ENCODE measurements around the gene CSRNP3.

CSRNP3 gene

GRCh38 chr2:165699946-165700345, 230.4 kb downstream of the CSRNP3 start:
- no peak for TF ChIP-seq EZH2phosphoT487 (IDR thresholded peaks at IDR 0.05; ENCODE audit: borderline replicate concordance)
- TF ChIP-seq, protein P1, sequence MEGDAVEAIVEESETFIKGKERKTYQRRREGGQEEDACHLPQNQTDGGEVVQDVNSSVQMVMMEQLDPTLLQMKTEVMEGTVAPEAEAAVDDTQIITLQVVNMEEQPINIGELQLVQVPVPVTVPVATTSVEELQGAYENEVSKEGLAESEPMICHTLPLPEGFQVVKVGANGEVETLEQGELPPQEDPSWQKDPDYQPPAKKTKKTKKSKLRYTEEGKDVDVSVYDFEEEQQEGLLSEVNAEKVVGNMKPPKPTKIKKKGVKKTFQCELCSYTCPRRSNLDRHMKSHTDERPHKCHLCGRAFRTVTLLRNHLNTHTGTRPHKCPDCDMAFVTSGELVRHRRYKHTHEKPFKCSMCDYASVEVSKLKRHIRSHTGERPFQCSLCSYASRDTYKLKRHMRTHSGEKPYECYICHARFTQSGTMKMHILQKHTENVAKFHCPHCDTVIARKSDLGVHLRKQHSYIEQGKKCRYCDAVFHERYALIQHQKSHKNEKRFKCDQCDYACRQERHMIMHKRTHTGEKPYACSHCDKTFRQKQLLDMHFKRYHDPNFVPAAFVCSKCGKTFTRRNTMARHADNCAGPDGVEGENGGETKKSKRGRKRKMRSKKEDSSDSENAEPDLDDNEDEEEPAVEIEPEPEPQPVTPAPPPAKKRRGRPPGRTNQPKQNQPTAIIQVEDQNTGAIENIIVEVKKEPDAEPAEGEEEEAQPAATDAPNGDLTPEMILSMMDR (conservative IDR thresholded peaks at IDR 0.05; ENCODE audit: low read length): no peak

GRCh38 chr2:165700531-165700930, 231.0 kb downstream of the CSRNP3 start:
- H3K27me3 ChIP-seq (ENCODE audit: insufficient read depth, low read length, poor library complexity, severe bottlenecking): no peaks in the 10 kb centered on the region
- H3K4me3 ChIP-seq (ENCODE audit: low read length, poor library complexity, severe bottlenecking): no peak overlapping the region
- H3K4me2 ChIP-seq (ENCODE audit: low read depth, low read length, poor library complexity, severe bottlenecking): no peak overlapping the region

More at GRCh38 chr2:165699946-165700345, 230.4 kb downstream of the CSRNP3 start:
- no peak overlapping the region for H3K4me2 ChIP-seq (ENCODE audit: low read depth, low read length, poor library complexity, severe bottlenecking)
- H3K9me2 ChIP-seq (replicated peaks; ENCODE audit: low read depth, low read length): no peaks in the 10 kb centered on the region
- H2AFZ ChIP-seq (ENCODE audit: low read length): no peak overlapping the region
- H3K27me3 ChIP-seq (ENCODE audit: insufficient read depth, low read length, poor library complexity, severe bottlenecking): no peaks in the 10 kb centered on the region
- no peak overlapping the region for H3K9ac ChIP-seq (ENCODE audit: low read depth, low read length, poor library complexity, severe bottlenecking)
- no peaks in the 10 kb centered on the region for H3K9me3 ChIP-seq (ENCODE audit: insufficient read depth, low read depth, low read length)
- no peak overlapping the region for H3K4me3 ChIP-seq (ENCODE audit: low read length, poor library complexity, severe bottlenecking)
- H3K36me3 ChIP-seq (ENCODE audit: insufficient read depth, low read length): no peaks in the 10 kb centered on the region
- no peaks in the 10 kb centered on the region for H3K4me1 ChIP-seq (ENCODE audit: insufficient read depth, low read length, poor library complexity, severe bottlenecking)
- no peaks in the 10 kb centered on the region for H4K20me1 ChIP-seq (ENCODE audit: insufficient read depth, low read length, poor library complexity, severe bottlenecking)
- H3F3A ChIP-seq (ENCODE audit: low read depth): no peaks in the 10 kb centered on the region
- H3K79me2 ChIP-seq (ENCODE audit: insufficient read depth, low read length): no peaks in the 10 kb centered on the region

GRCh38 chr2:165701147-165701546, 231.6 kb downstream of the CSRNP3 start:
- Histone ChIP-seq H3K79me2 (ENCODE audit: insufficient read depth, low read length) (no peaks in the 10 kb centered on the region), H3K9me2 (replicated peaks; ENCODE audit: low read depth, low read length) (no peaks in the 10 kb centered on the region), H4K20me1 (ENCODE audit: insufficient read depth, low read length, poor library complexity, severe bottlenecking) (no peaks in the 10 kb centered on the region), H3K4me2 (ENCODE audit: low read depth, low read length, poor library complexity, severe bottlenecking) (no peak overlapping the region), H3K4me3 (ENCODE audit: low read length, poor library complexity, severe bottlenecking) (no peak overlapping the region), H3K9ac (ENCODE audit: low read depth, low read length, poor library complexity, severe bottlenecking) (no peak overlapping the region), H3K36me3 (ENCODE audit: insufficient read depth, low read length) (no peaks in the 10 kb centered on the region), H3K27me3 (ENCODE audit: insufficient read depth, low read length, poor library complexity, severe bottlenecking) (no peaks in the 10 kb centered on the region), H2AFZ (ENCODE audit: low read length) (no peak overlapping the region), H3K4me1 (ENCODE audit: insufficient read depth, low read length, poor library complexity, severe bottlenecking) (no peaks in the 10 kb centered on the region), H3F3A (ENCODE audit: low read depth) (no peaks in the 10 kb centered on the region), H3K9me3 (ENCODE audit: insufficient read depth, low read depth, low read length) (no peaks in the 10 kb centered on the region)
- no peak for TF ChIP-seq EZH2phosphoT487 (IDR thresholded peaks at IDR 0.05; ENCODE audit: borderline replicate concordance)
- TF ChIP-seq, protein P1 (conservative IDR thresholded peaks at IDR 0.05; ENCODE audit: low read length): no peak

More at GRCh38 chr2:165700531-165700930, 231.0 kb downstream of the CSRNP3 start:
- Histone ChIP-seq H3K4me1 (ENCODE audit: insufficient read depth, low read length, poor library complexity, severe bottlenecking) (no peaks in the 10 kb centered on the region), H3K79me2 (ENCODE audit: insufficient read depth, low read length) (no peaks in the 10 kb centered on the region), H4K20me1 (ENCODE audit: insufficient read depth, low read length, poor library complexity, severe bottlenecking) (no peaks in the 10 kb centered on the region), H3K9me3 (ENCODE audit: insufficient read depth, low read depth, low read length) (no peaks in the 10 kb centered on the region), H3K9ac (ENCODE audit: low read depth, low read length, poor library complexity, severe bottlenecking) (no peak overlapping the region), H3K36me3 (ENCODE audit: insufficient read depth, low read length) (no peaks in the 10 kb centered on the region), H2AFZ (ENCODE audit: low read length) (no peak overlapping the region), H3K9me2 (replicated peaks; ENCODE audit: low read depth, low read length) (no peaks in the 10 kb centered on the region), H3F3A (ENCODE audit: low read depth) (no peaks in the 10 kb centered on the region)
- no peak for TF ChIP-seq EZH2phosphoT487 (IDR thresholded peaks at IDR 0.05; ENCODE audit: borderline replicate concordance)
- TF ChIP-seq, protein P1 (conservative IDR thresholded peaks at IDR 0.05; ENCODE audit: low read length): no peak

Data from Loucy (cell line).